SU-DHL-6 (cell line): Measurements from ENCODE around the gene TBX6.
A peak's percentile ranks its signal among the peaks of the same experiment; 100 is the strongest.

Source experiments
- H2AFZ ChIP-seq: fragments of 200-600 bp; sonication (generic); 2 replicates; pipeline ENCODE4 v1.6.1; 2014; ENCODE audit warnings: low read depth, mild to moderate bottlenecking, moderate library complexity, mixed read lengths, antibody characterized with exemption, low read length; ENCODE audit not compliant: severe bottlenecking
- H3F3A ChIP-seq: fragments of 200-600 bp; shearing (Covaris generic); 2 replicates; pipeline ENCODE4 v1.6.0; 2016; ENCODE audit warnings: antibody characterized with exemption, mild to moderate bottlenecking; ENCODE audit not compliant: insufficient read depth
- H3K27ac ChIP-seq: fragments of 200-600 bp; sonication (generic); 2 replicates; pipeline ENCODE4 v1.5.1; 2016; ENCODE audit warnings: low read depth, mild to moderate bottlenecking, low read length, moderate library complexity, mixed read lengths
- H3K27me3 ChIP-seq: fragments of 200-600 bp; sonication (generic), shearing (Covaris generic); 2 replicates; pipeline ENCODE4 v1.6.0; 2014; ENCODE audit warnings: mild to moderate bottlenecking, low read length
- H3K36me3 ChIP-seq: fragments of 200-600 bp; sonication (generic); 2 replicates; pipeline ENCODE4 v1.6.1; 2014; ENCODE audit warnings: mild to moderate bottlenecking, low read length, mixed read lengths
- H3K4me2 ChIP-seq: fragments of 300-600, 200-600 bp; shearing (Covaris generic), sonication (generic); 2 replicates; pipeline ENCODE4 v1.6.0; 2014; ENCODE audit warnings: low read length, low read depth, mild to moderate bottlenecking; ENCODE audit not compliant: poor library complexity, severe bottlenecking
- H3K4me3 ChIP-seq: fragments of 200-600 bp; sonication (generic); 2 replicates; pipeline ENCODE4 v1.5.1; 2014; ENCODE audit warnings: antibody characterized with exemption, low read length, mild to moderate bottlenecking, mixed read lengths; ENCODE audit not compliant: insufficient read depth, poor library complexity, severe bottlenecking
- H3K79me2 ChIP-seq: fragments of 200-600 bp; sonication (generic); 2 replicates; pipeline ENCODE4 v1.6.1; 2014; ENCODE audit warnings: mild to moderate bottlenecking, low read length, moderate library complexity; ENCODE audit not compliant: insufficient read depth
- H3K9ac ChIP-seq: fragments of 200-600 bp; sonication (generic); 2 replicates; pipeline ENCODE4 v1.7.0; 2014; ENCODE audit warnings: mild to moderate bottlenecking, low read length
- H3K9me2 ChIP-seq: fragments of 200-600 bp; sonication (generic); replicated peaks from 2 replicates; pipeline ENCODE4 v1.6.1; 2014; ENCODE audit warnings: low read length; ENCODE audit not compliant: insufficient read depth
- H3K9me3 ChIP-seq: fragments of 200-600 bp; sonication (generic); 2 replicates; pipeline ENCODE4 v1.6.1; 2014; ENCODE audit warnings: low read length, mixed read lengths; ENCODE audit not compliant: insufficient read depth
- H4K20me1 ChIP-seq: fragments of 200-600 bp; sonication (generic); 2 replicates; pipeline ENCODE4 v1.6.1; 2014; ENCODE audit warnings: low read depth, mild to moderate bottlenecking, antibody characterized with exemption, low read length, moderate library complexity, mixed read lengths
- CTCF ChIP-seq: fragments of 200-600 bp; sonication (generic); IDR thresholded peaks from one replicate; pipeline ENCODE4 v1.5.1; 2017; ENCODE audit warnings: antibody characterized with exemption, mild to moderate bottlenecking, low read length, moderate library complexity; ENCODE audit not compliant: insufficient read depth, poor library complexity, severe bottlenecking
- EZH2phosphoT487 ChIP-seq: fragments of 200-600 bp; sonication (generic), shearing (Covaris generic); conservative IDR thresholded peaks from 2 replicates; pipeline ENCODE4 v1.6.1; 2018; ENCODE audit warnings: mild to moderate bottlenecking, antibody characterized with exemption, low read length, moderate library complexity, mixed read lengths

TBX6 gene

GRCh38 chr16:30112197-30113030 is 20.7 kb upstream of the TBX6 start:
- H4K20me1 ChIP-seq: no peaks in the 10 kb centered on the region
- H3K4me3 ChIP-seq: no peak overlapping the region
- no peak overlapping the region for H2AFZ ChIP-seq
- H3F3A ChIP-seq: peaks cover 7% of the 10 kb centered on the region; the same call in 1 of the 2 replicates
- no peak overlapping the region for H3K27ac ChIP-seq
- H3K9ac ChIP-seq: no peak overlapping the region
- no peaks in the 10 kb centered on the region for H3K79me2 ChIP-seq
- H3K4me2 ChIP-seq: no peak overlapping the region
- no peaks in the 10 kb centered on the region for H3K9me3 ChIP-seq
- no peaks in the 10 kb centered on the region for H3K27me3 ChIP-seq
- no peaks in the 10 kb centered on the region for H3K36me3 ChIP-seq
- no peaks in the 10 kb centered on the region for H3K9me2 ChIP-seq
- no peak for TF ChIP-seq EZH2phosphoT487
- peak; percentile 66 for TF ChIP-seq CTCF

- no peak overlapping the region for H3K4me3 ChIP-seq
- no peaks in the 10 kb centered on the region for H3K9me2 ChIP-seq
- no peaks in the 10 kb centered on the region for H3K36me3 ChIP-seq
- no peak overlapping the region for H2AFZ ChIP-seq
- no peak for TF ChIP-seq CTCF
- no peak for TF ChIP-seq EZH2phosphoT487
- no peak overlapping the region for H3K27ac ChIP-seq
- H3K4me2 ChIP-seq: no peak overlapping the region
- H3F3A ChIP-seq: peaks cover 7% of the 10 kb centered on the region; the same call in 1 of the 2 replicates
- H4K20me1 ChIP-seq: no peaks in the 10 kb centered on the region
- H3K79me2 ChIP-seq: no peaks in the 10 kb centered on the region
- no peak overlapping the region for H3K9ac ChIP-seq
- no peaks in the 10 kb centered on the region for H3K27me3 ChIP-seq
- no peaks in the 10 kb centered on the region for H3K9me3 ChIP-seq
Measured at GRCh38 chr16:30110661-30111060, 18.9 kb upstream of the TBX6 start.

GRCh38 chr16:30108059-30108850 is 16.5 kb upstream of the TBX6 start:
- Histone ChIP-seq H4K20me1 (no peaks in the 10 kb centered on the region), H3K27ac (no peak overlapping the region), H3K9ac (no peak overlapping the region), H3K9me2 (no peaks in the 10 kb centered on the region), H3K4me2 (no peak overlapping the region), H3K4me3 (no peak overlapping the region), H3K79me2 (no peaks in the 10 kb centered on the region), H3K9me3 (no peaks in the 10 kb centered on the region), H3K36me3 (no peaks in the 10 kb centered on the region), H2AFZ (no peak overlapping the region), H3K27me3 (no peaks in the 10 kb centered on the region), H3F3A (no peaks in the 10 kb centered on the region)
- no peak for TF ChIP-seq CTCF
- TF ChIP-seq EZH2phosphoT487: no peak
